HEK293 (cell line): Measurements from ENCODE around the gene RAP1GAP.

Experiments
- CTCF ChIA-PET: fragments of 350-600 bp; formaldehyde crosslinking; extraction: SDS; loops from one replicate; lab custom pipeline; 2021; ENCODE audit warnings: antibody characterized with exemption; lab: Yijun Ruan, JAX
- POLR2A ChIA-PET: fragments of 300-600 bp; formaldehyde crosslinking; extraction: SDS; loops from one replicate; lab custom pipeline; 2020; ENCODE audit warnings: antibody characterized with exemption, inconsistent platforms; lab: Yijun Ruan, JAX
- H3K27ac ChIP-seq: fragments of 200-500 bp; sonication (Bioruptor generic); 2 replicates; pipeline ENCODE4 v1.5.1; 2014; ENCODE audit warnings: low read depth, low read length, control low read depth, inconsistent platforms; ENCODE audit errors: extremely low read depth
- H3K36me3 ChIP-seq, 2 experiments: fragments of 200-500 bp in 1 of 2; sonication (Bioruptor generic) in 1 of 2; 1 replicate in 1 of 2; 2 replicates in 1 of 2; pipeline ENCODE4 v1.5.1; 2014 to 2017; ENCODE audit warnings: inconsistent platforms in 2 of 2, low read length in 2 of 2; ENCODE audit not compliant: control insufficient read depth in 2 of 2, insufficient read depth in 1 of 2
- H3K4me1 ChIP-seq: fragments of 200-500 bp; sonication (Bioruptor generic); 2 replicates; pipeline ENCODE4 v1.5.1; 2014; ENCODE audit warnings: mild to moderate bottlenecking, low read length, inconsistent platforms; ENCODE audit not compliant: control insufficient read depth, insufficient read depth
- H3K4me3 ChIP-seq: 2 replicates; pipeline ENCODE4 v1.5.1; 2011; ENCODE audit warnings: low read depth, mild to moderate bottlenecking, control low read depth, low read length, moderate library complexity
- H3K9me3 ChIP-seq: fragments of 200-500 bp; sonication (Bioruptor generic); 2 replicates; pipeline ENCODE4 v1.5.1; 2014; ENCODE audit warnings: low read depth, low read length, inconsistent platforms; ENCODE audit not compliant: control insufficient read depth, insufficient read depth
- BCL11A ChIP-seq: fragments of 450-650 bp; formaldehyde crosslinking; IDR thresholded peaks from 2 replicates; pipeline ENCODE4 v1.5.1; 2016; ENCODE audit warnings: low read depth, missing biosample characterization, missing genetic modification characterization
- EGR2 ChIP-seq: fragments of 450-650 bp; formaldehyde crosslinking; IDR thresholded peaks from 2 replicates; pipeline ENCODE4 v1.5.1; 2016; ENCODE audit warnings: low read depth, missing biosample characterization, missing genetic modification characterization
- IKZF3 ChIP-seq: fragments of 450-650 bp; IDR thresholded peaks from 2 replicates; pipeline ENCODE4 v1.5.0; 2018; ENCODE audit warnings: missing biosample characterization, mild to moderate bottlenecking, missing genetic modification characterization, moderate library complexity
- OVOL3 ChIP-seq: fragments of 450-650 bp; formaldehyde crosslinking; IDR thresholded peaks from 2 replicates; pipeline ENCODE4 v1.5.1; 2016; ENCODE audit warnings: missing biosample characterization, missing genetic modification characterization
- SETDB1 ChIP-seq: IDR thresholded peaks from one replicate; pipeline ENCODE4 v1.6.1; 2017; ENCODE audit warnings: mild to moderate bottlenecking, low read length, moderate library complexity, mixed read lengths; ENCODE audit not compliant: insufficient read length
- ZBTB21 ChIP-seq: fragments of 450-650 bp; formaldehyde crosslinking; IDR thresholded peaks from 2 replicates; pipeline ENCODE4 v1.5.1; 2017; ENCODE audit warnings: missing biosample characterization, missing genetic modification characterization
- ZBTB48 ChIP-seq: fragments of 450-650 bp; formaldehyde crosslinking; IDR thresholded peaks from 2 replicates; pipeline ENCODE4 v1.5.1; 2016; ENCODE audit warnings: missing biosample characterization, missing genetic modification characterization
- ZFHX2 ChIP-seq: fragments of 450-650 bp; formaldehyde crosslinking; conservative IDR thresholded peaks from 2 replicates; pipeline ENCODE4 v1.5.1; 2016; ENCODE audit warnings: missing biosample characterization, missing genetic modification characterization
- ZFP69B ChIP-seq: fragments of 450-650 bp; formaldehyde crosslinking; IDR thresholded peaks from 2 replicates; pipeline ENCODE4 v1.5.1; 2016; ENCODE audit warnings: missing biosample characterization, missing genetic modification characterization
- ZNF132 ChIP-seq: fragments of 450-650 bp; formaldehyde crosslinking; IDR thresholded peaks from 2 replicates; pipeline ENCODE4 v1.5.1; 2017; ENCODE audit warnings: missing biosample characterization, missing genetic modification characterization, borderline replicate concordance
- ZNF202 ChIP-seq: fragments of 450-650 bp; formaldehyde crosslinking; IDR thresholded peaks from 2 replicates; pipeline ENCODE4 v1.5.1; 2016; ENCODE audit warnings: missing biosample characterization, missing genetic modification characterization, borderline replicate concordance
- ZNF248 ChIP-seq: fragments of 450-650 bp; formaldehyde crosslinking; IDR thresholded peaks from 2 replicates; pipeline ENCODE4 v1.5.1; 2017; ENCODE audit warnings: missing biosample characterization, missing genetic modification characterization
- ZNF335 ChIP-seq: fragments of 450-650 bp; formaldehyde crosslinking; conservative IDR thresholded peaks from 2 replicates; pipeline ENCODE4 v1.5.1; 2016; ENCODE audit warnings: missing biosample characterization, missing genetic modification characterization
- ZNF366 ChIP-seq: fragments of 450-650 bp; formaldehyde crosslinking; conservative IDR thresholded peaks from 2 replicates; pipeline ENCODE4 v1.5.1; 2016; ENCODE audit warnings: missing biosample characterization, missing genetic modification characterization
- ZNF473 ChIP-seq: fragments of 450-650 bp; formaldehyde crosslinking; IDR thresholded peaks from 2 replicates; pipeline ENCODE4 v1.5.1; 2017; ENCODE audit warnings: missing biosample characterization, missing genetic modification characterization
- ZNF521 ChIP-seq: fragments of 450-650 bp; formaldehyde crosslinking; IDR thresholded peaks from 2 replicates; pipeline ENCODE4 v1.5.1; 2017; ENCODE audit warnings: missing biosample characterization, mild to moderate bottlenecking, missing genetic modification characterization
- ZNF530 ChIP-seq: fragments of 450-650 bp; formaldehyde crosslinking; IDR thresholded peaks from 2 replicates; pipeline ENCODE4 v1.5.1; 2016; ENCODE audit warnings: low read depth, missing biosample characterization, missing genetic modification characterization
- ZNF549 ChIP-seq: fragments of 450-650 bp; IDR thresholded peaks from 2 replicates; pipeline ENCODE4 v1.5.1; 2018; ENCODE audit warnings: missing biosample characterization, missing genetic modification characterization, mild to moderate bottlenecking, inconsistent platforms, moderate library complexity
- ZNF571 ChIP-seq: fragments of 450-650 bp; formaldehyde crosslinking; IDR thresholded peaks from 2 replicates; pipeline ENCODE4 v1.5.0; 2017; ENCODE audit warnings: missing biosample characterization, missing genetic modification characterization
- ZNF747 ChIP-seq: fragments of 450-650 bp; formaldehyde crosslinking; IDR thresholded peaks from 2 replicates; pipeline ENCODE4 v1.5.1; 2016; ENCODE audit warnings: missing biosample characterization, missing genetic modification characterization
- TF ChIP-seq, protein P1 (sequence below): fragments of 450-650 bp; formaldehyde crosslinking; optimal IDR thresholded peaks from 2 replicates; pipeline ENCODE3; 2016; ENCODE audit warnings: missing biosample characterization, mild to moderate bottlenecking, missing genetic modification characterization
- TF ChIP-seq, protein P2 (sequence below): fragments of 450-650 bp; formaldehyde crosslinking; IDR thresholded peaks from 2 replicates; pipeline ENCODE4 v1.5.1; 2016; ENCODE audit warnings: missing biosample characterization, missing genetic modification characterization
- TF ChIP-seq, protein P3 (sequence below): fragments of 450-650 bp; formaldehyde crosslinking; IDR thresholded peaks from 2 replicates; pipeline ENCODE4 v1.5.1; 2016; ENCODE audit warnings: missing biosample characterization, missing genetic modification characterization
- TF ChIP-seq, protein P4 (sequence below): fragments of 450-650 bp; formaldehyde crosslinking; IDR thresholded peaks from 2 replicates; pipeline ENCODE4 v1.5.1; 2016; ENCODE audit warnings: missing biosample characterization, missing genetic modification characterization
- TF ChIP-seq, protein P5 (sequence below): fragments of 450-650 bp; formaldehyde crosslinking; IDR thresholded peaks from 2 replicates; pipeline ENCODE4 v1.5.1; 2016; ENCODE audit warnings: missing biosample characterization, missing genetic modification characterization

Gene RAP1GAP

DNA sequence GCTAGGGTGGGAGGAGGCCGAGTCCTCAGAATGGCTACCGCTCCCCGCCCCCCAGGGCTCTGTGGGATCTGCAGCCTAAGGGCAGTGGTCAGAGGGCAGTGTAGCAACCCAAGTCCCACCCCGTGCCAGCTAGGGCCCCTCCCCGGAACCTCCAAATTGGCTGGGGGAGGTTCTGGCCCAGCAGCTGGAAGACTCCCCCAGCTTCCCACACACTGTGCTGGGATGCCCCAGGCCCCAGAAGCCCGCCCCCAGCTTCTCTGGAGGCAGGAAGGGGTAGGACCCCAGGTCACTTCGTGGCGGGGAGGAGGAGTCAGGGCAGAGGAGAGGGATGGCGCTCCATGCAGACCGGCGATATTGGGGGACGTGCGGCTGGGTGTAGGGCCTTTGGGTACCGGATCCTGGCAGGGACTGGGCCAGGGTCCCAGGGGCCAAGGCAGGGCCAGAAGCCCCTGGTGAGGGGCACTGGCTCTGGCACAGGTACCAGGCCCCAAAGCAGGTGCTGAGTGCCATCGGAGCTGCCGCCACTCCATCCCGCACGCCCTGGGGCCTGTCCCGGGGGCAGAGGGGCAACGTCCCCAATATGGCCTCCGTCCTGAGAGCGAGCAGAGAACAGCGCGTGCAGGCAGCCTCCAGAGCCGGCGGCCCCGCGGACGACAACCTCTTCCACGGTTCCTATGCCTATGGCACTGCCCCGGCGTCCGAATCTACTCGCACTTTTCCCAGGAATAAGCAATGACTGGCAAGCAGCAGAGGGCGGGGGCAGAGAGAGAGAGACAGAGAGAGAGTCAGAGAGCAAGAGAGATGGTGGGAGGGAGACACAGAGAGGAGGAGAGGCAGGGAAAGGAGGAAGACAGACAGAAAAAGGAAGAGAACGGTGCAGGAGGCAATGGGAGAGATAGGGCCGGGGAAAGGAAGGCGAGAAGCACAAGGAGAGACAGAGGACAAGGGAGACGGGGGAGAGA is 65.7 kb downstream of the RAP1GAP start:
- ChIA-PET CTCF (no interaction called here), POLR2A (no interaction called here)
- Histone ChIP-seq H3K4me3 (no peak overlapping the region), H3K36me3 (no peaks in the 10 kb centered on the region), H3K4me1 (no peaks in the 10 kb centered on the region), H3K9me3 (no peaks in the 10 kb centered on the region), H3K27ac (no peak overlapping the region)
- peak; percentile 58 for TF ChIP-seq ZFHX2 (tag by site-specific recombination)
- TF ChIP-seq ZNF473 (tag by site-specific recombination): no peak
- TF ChIP-seq, protein P1, sequence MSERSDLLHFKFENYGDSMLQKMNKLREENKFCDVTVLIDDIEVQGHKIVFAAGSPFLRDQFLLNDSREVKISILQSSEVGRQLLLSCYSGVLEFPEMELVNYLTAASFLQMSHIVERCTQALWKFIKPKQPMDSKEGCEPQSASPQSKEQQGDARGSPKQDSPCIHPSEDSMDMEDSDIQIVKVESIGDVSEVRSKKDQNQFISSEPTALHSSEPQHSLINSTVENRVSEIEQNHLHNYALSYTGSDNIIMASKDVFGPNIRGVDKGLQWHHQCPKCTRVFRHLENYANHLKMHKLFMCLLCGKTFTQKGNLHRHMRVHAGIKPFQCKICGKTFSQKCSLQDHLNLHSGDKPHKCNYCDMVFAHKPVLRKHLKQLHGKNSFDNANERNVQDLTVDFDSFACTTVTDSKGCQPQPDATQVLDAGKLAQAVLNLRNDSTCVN: no peak
- peak; percentile 55 for TF ChIP-seq EGR2
- peak; percentile 25; the same call in 1 of the 2 replicates for TF ChIP-seq ZNF366 (tag by site-specific recombination)

DNA sequence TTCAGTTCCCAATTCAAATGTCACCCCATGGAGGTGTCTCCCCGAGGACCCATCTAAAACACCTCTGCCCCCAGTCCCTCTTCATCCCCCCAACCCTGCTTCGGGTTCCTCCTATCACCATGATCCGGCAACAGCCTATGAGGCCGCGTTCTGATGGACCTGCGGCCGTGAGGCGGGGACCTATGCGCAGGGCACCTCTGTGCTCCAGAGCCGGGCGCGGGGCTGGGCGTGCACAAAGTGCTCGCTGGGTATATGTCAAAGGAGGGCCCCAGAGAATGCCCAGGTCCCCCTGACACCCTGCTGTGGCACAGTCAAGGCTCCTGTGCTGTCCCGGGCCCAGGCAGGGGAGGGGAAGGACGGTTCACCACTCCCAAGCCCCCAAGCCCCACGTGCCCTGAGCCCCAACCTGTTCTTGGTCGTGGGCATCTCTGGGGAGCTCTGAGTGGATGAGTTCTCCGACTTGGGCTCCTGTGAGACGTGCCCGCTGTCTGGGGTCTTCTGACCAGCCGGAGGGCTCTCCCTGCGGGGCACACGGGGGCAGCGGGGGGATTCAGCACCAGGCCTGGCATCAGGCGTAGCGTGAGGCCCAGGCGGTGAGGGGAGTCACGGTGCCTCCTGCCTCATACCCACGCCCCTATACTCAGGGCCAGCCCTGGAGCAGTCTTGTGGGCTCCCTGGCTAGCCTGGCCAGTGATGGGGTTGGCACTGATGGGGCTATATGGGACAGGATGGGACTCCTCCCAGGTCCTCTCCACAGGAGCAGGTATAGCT is 67.7 kb downstream of the RAP1GAP start:
- TF ChIP-seq SETDB1: no peak
- no peak for TF ChIP-seq ZNF248 (tag by site-specific recombination)
- TF ChIP-seq, protein P2, sequence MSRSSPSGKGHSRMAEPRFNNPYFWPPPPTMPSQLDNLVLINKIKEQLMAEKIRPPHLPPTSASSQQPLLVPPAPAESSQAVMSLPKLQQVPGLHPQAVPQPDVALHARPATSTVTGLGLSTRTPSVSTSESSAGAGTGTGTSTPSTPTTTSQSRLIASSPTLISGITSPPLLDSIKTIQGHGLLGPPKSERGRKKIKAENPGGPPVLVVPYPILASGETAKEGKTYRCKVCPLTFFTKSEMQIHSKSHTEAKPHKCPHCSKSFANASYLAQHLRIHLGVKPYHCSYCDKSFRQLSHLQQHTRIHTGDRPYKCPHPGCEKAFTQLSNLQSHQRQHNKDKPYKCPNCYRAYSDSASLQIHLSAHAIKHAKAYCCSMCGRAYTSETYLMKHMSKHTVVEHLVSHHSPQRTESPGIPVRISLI (tag by site-specific recombination): no peak
- no peak for TF ChIP-seq IKZF3 (tag by site-specific recombination)
- no peak for TF ChIP-seq ZFP69B (tag by site-specific recombination)
- TF ChIP-seq ZNF571 (tag by site-specific recombination): no peak
- TF ChIP-seq, protein P3, sequence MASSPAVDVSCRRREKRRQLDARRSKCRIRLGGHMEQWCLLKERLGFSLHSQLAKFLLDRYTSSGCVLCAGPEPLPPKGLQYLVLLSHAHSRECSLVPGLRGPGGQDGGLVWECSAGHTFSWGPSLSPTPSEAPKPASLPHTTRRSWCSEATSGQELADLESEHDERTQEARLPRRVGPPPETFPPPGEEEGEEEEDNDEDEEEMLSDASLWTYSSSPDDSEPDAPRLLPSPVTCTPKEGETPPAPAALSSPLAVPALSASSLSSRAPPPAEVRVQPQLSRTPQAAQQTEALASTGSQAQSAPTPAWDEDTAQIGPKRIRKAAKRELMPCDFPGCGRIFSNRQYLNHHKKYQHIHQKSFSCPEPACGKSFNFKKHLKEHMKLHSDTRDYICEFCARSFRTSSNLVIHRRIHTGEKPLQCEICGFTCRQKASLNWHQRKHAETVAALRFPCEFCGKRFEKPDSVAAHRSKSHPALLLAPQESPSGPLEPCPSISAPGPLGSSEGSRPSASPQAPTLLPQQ (tag by site-specific recombination): no peak
- no peak for TF ChIP-seq BCL11A (tag by site-specific recombination)
- CTCF ChIA-PET: no interaction called here

DNA sequence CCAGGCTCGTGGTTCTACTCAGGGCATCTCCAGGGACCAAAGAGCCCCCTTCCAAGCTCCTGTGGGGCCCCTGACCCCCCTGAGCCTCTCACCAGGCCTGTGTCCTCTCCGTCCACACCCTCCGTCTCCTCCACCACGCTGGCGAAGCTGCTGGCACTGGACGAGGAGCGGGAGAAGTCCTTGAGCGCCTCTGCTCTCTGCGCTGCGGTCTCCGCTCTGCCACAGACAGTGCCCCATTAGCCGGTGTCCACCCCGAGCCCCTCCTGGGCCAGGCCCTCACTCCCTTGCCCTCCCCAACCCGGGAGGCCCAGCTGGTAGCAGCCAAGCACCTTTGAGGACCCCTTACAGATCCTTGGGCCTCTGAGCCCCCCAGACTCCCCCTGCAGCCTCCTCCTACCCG is 69.8 kb downstream of the RAP1GAP start:
- Histone ChIP-seq H3K36me3 (no peaks in the 10 kb centered on the region), H3K4me3 (no peak overlapping the region), H3K27ac (no peak overlapping the region), H3K4me1 (no peaks in the 10 kb centered on the region), H3K9me3 (no peaks in the 10 kb centered on the region)
- CTCF ChIA-PET: interaction anchor here (0.7 kb wide), 1 partner anchor 25 kb away, joined by 5 read pairs; no protein-coding TSS in a partner anchor
- POLR2A ChIA-PET: no interaction called here
- no peak for TF ChIP-seq ZNF549 (tag by site-specific recombination)
- TF ChIP-seq ZNF747 (tag by site-specific recombination): no peak
- TF ChIP-seq ZNF202 (tag by site-specific recombination): no peak
- TF ChIP-seq ZBTB21: no peak
- TF ChIP-seq OVOL3: no peak
- no peak for TF ChIP-seq ZNF366 (tag by site-specific recombination)
- no peak for TF ChIP-seq ZNF132 (tag by site-specific recombination)
- TF ChIP-seq ZNF335 (tag by site-specific recombination): no peak
- TF ChIP-seq ZBTB48 (tag by site-specific recombination): no peak
- TF ChIP-seq, protein P4, sequence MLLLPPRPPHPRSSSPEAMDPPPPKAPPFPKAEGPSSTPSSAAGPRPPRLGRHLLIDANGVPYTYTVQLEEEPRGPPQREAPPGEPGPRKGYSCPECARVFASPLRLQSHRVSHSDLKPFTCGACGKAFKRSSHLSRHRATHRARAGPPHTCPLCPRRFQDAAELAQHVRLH: no peak
- TF ChIP-seq ZNF521 (tag by site-specific recombination): no peak
- no peak for TF ChIP-seq ZNF530
- TF ChIP-seq, protein P5, sequence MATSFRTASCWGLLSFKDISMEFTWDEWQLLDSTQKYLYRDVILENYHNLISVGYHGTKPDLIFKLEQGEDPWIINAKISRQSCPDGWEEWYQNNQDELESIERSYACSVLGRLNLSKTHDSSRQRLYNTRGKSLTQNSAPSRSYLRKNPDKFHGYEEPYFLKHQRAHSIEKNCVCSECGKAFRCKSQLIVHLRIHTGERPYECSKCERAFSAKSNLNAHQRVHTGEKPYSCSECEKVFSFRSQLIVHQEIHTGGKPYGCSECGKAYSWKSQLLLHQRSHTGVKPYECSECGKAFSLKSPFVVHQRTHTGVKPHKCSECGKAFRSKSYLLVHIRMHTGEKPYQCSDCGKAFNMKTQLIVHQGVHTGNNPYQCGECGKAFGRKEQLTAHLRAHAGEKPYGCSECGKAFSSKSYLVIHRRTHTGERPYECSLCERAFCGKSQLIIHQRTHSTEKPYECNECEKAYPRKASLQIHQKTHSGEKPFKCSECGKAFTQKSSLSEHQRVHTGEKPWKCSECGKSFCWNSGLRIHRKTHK (tag by site-specific recombination): no peak

More for the DNA sequence above, 67.7 kb downstream of the RAP1GAP start:
- Histone ChIP-seq H3K4me1 (no peaks in the 10 kb centered on the region), H3K9me3 (no peaks in the 10 kb centered on the region), H3K4me3 (no peak overlapping the region), H3K36me3 (no peaks in the 10 kb centered on the region), H3K27ac (no peak overlapping the region)
- POLR2A ChIA-PET: no interaction called here
